GM21360 (cell line): ENCODE results near the gene GLB1L2.

Source experiments
- ATAC-seq: cut with Tn5 transposase; IDR thresholded peaks from one replicate; pipeline ENCODE4 v1.9.1; 2021; ENCODE audit warnings: mild to moderate bottlenecking, moderate library complexity; ENCODE audit not compliant: unreplicated experiment

The GLB1L2 gene

GRCh38 chr11:134365011-134365925, 33.5 kb downstream of the GLB1L2 start:
- no peak for ATAC-seq

- ATAC-seq: no peak
Observed at GRCh38 chr11:134366254-134366653, 34.5 kb downstream of the GLB1L2 start.

- no peak for ATAC-seq
Observed at GRCh38 chr11:134367781-134368180, 36.0 kb downstream of the GLB1L2 start.

DNA sequence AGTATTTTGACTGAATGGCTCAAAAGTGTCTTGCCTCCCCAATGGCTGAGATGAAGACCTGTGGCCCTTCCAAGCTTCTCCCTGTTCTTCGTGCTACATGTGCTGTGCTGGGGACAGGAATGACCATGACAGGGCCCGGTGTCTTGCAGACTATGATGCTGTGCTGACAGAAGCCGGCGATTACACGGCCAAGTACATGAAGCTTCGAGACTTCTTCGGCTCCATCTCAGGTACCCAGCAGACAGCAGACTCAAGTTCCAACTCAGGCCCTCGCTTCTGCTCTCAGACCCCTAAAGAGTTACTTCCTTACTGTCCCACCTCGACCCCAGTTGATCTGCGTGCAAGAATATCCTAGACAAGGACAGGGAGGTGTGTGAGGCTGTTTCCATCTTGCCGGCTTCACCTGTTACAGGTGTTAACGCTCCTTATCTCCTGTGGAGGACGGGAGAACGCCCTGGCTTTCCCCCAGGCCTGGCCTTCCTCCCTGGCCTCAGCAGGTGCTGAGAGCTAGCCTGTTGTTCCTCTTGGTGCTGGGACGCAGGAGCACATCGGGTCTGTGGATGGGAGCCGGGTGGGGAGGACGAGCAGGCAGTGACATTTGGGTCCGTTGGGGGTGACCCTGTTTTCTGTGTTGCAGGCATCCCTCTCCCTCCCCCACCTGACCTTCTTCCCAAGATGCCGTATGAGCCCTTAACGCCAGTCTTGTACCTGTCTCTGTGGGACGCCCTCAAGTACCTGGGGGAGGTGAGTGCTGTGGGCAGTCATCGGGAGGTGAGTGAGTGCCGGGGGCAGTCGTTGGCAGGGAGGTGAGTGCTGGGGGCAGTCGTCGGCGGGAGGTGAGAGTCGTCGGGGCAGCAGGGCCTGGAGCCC, 38.1 kb downstream of the GLB1L2 start:
- ATAC-seq: no peak

GRCh38 chr11:134370526-134371435, 39.0 kb downstream of the GLB1L2 start:
- ATAC-seq: no peak

GRCh38 chr11:134371436-134372185, 39.8 kb downstream of the GLB1L2 start:
- no peak for ATAC-seq

DNA sequence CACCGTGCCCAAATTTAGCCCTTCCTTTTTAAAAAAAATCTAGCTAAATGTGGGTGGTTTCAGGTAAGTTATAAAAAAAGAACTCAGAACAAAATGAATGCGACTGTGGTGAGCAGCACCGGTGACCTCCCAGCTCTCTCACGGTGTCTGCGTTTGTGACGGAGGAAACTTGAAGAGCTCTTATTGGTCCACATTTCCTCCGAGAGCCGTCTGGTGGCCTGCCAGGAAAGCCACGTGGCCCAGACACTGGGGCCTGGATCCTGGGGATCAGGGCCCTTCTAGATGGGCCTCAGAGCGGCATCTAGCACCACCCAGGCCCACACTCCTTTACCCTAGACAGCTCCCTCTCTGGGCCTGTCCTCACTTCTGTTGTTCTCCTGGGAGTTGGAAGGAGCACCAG, 40.7 kb downstream of the GLB1L2 start:
- ATAC-seq: no peak

GRCh38 chr11:134372961-134373360, 41.2 kb downstream of the GLB1L2 start:
- ATAC-seq: no peak

DNA sequence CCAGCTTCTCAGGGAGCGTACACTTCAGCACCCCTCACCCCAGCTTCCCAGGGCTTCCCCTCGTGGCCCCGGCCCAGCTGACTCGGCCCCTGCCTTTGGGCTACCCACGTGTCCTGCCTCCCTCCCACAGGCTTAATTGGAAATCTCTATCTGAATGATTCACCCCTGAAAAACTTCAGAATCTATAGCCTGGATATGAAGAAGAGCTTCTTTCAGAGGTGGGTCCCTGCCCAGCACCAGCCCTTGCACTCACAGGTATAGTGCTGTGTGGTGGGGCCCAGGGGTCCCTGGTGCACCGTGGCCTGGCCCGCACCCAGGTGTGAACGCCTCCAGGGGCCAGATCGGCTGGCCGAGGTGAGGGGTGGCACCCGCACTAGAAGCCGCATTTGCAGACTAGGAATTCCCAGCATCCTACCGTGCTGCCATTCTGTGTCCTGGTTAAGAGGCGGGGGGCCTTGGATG, 41.8 kb downstream of the GLB1L2 start:
- no peak for ATAC-seq

DNA sequence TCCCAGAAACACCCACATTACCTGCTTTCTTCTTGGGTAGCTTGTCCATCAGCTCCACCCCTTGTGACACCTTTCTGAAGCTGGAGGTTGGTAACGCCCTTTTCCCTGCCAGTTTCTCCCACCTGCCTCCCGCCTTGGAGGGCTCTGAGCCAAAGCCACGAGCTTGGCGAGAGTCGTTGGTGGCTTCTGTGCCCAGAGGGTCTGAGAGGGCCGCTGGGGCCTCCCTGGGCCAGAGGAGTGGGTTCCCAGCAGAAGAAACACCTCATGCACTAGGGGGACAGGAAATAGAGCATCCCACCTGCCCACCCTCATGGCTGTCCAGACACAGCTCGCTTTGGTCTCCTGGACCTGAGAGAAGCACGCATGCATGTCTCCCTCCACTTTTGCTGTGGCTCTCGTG, 42.4 kb downstream of the GLB1L2 start:
- no peak for ATAC-seq

DNA sequence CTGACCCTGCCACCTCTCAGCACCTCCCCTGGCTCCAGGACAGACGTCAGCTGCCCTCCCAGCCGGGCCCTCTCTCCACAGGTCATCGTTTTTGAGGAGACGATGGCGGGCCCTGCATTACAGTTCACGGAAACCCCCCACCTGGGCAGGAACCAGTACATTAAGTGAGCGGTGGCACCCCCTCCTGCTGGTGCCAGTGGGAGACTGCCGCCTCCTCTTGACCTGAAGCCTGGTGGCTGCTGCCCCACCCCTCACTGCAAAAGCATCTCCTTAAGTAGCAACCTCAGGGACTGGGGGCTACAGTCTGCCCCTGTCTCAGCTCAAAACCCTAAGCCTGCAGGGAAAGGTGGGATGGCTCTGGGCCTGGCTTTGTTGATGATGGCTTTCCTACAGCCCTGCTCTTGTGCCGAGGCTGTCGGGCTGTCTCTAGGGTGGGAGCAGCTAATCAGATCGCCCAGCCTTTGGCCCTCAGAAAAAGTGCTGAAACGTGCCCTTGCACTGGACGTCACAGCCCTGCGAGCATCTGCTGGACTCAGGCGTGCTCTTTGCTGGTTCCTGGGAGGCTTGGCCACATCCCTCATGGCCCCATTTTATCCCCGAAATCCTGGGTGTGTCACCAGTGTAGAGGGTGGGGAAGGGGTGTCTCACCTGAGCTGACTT, 43.2 kb downstream of the GLB1L2 start:
- no peak for ATAC-seq

GRCh38 chr11:134376150-134376921, 44.5 kb downstream of the GLB1L2 start:
- ATAC-seq: no peak

DNA sequence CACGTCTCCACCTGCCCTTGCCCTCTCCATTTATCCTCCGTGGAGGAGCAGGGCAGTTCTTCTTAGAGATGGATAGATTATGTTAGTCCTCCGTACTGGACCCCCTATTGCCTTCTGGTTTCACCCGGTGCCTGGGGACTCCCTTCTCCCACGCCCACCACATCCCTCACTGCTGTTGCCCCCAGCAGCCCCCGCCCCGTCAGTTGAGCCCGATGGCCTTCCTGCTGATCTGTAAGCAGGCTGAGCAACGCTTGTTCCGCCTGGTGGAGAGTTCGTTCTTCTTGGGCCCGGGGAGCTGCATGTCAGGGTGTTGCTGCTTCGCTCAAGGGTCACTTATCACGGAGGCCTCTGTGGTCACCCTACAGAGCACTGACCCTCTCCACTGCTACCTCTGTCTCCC, 46.1 kb downstream of the GLB1L2 start:
- no peak for ATAC-seq

DNA sequence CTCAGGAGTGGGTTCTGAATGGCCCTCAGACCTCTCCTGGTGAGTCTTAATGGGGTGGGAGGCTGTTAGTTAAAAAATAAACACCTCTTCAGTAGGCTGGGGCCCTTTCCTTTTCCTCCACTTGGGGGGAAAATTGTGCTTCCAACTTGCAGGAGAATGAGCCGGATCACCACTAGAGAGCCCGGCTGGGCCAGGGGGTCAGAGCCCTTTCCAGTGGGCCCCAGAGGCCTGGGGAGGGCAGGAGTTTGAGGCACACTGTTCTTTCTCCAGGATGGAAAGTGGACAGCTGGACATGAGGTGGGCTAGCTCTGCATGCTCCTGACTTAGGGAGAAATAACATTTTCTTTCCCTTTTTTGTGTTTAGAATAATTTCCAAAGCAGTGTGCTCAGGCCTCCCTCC, 47.5 kb downstream of the GLB1L2 start:
- ATAC-seq: no peak

DNA sequence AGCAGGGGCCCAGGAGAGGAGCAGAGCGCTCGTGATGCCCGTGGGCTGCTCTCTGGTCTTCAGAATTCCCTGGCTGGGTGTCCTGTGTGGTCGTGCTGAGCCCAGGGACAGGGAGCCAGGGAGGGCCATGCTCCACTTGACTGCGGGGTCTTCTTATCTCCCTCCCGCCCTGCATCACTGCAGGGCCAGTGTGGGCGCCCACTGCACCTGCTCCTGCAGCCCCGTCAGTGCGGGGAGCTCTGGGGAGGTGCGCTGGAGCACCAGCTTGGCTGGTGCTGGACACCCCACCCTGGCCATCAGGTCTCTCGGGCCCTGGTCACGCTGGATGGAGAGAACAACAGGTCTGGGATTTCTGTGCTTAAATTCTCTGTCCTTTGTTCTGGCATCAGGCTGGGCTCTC, 48.4 kb downstream of the GLB1L2 start:
- no peak for ATAC-seq

- no peak for ATAC-seq
Observed at GRCh38 chr11:134380785-134381184, 49.0 kb downstream of the GLB1L2 start.

GRCh38 chr11:134382257-134382656, 50.5 kb downstream of the GLB1L2 start:
- no peak for ATAC-seq

GRCh38 chr11:134382830-134383229, 51.0 kb downstream of the GLB1L2 start:
- no peak for ATAC-seq
